HepG2 (cell line): ENCODE data around the gene LYSET. TPM values are rescaled to one million over a fixed set of nuclear protein-coding genes. Genes with fewer than 3 reads are reported as not detected.

ENCODE experiments used
- AFF4 ChIP-seq: sonication (generic); formaldehyde crosslinking; IDR thresholded peaks from 2 replicates; pipeline ENCODE4 v1.4.0; 2020; ENCODE audit warnings: missing genetic modification reagents
- BRF2 ChIP-seq: sonication (generic); formaldehyde crosslinking; IDR thresholded peaks from 2 replicates; pipeline ENCODE4 v1.8.1; 2022; ENCODE audit warnings: mild to moderate bottlenecking, missing genetic modification reagents
- CBFB ChIP-seq: sonication (generic); formaldehyde crosslinking; IDR thresholded peaks from 2 replicates; pipeline ENCODE4 v1.4.0; 2020; ENCODE audit warnings: missing genetic modification reagents
- EEA1 ChIP-seq: sonication (generic); formaldehyde crosslinking; IDR thresholded peaks from 2 replicates; pipeline ENCODE4 v1.5.1; 2020; ENCODE audit warnings: mild to moderate bottlenecking, missing genetic modification reagents, borderline replicate concordance
- KDM4B ChIP-seq: sonication (generic); formaldehyde crosslinking; IDR thresholded peaks from 2 replicates; pipeline ENCODE4 v1.4.0; 2020; ENCODE audit warnings: missing genetic modification reagents
- NFYC ChIP-seq: IDR thresholded peaks from 2 replicates; pipeline ENCODE4 v1.6.1; 2016; ENCODE audit warnings: missing genetic modification reagents, missing compliant biosample characterization
- NR3C1 ChIP-seq: sonication (generic); formaldehyde crosslinking; IDR thresholded peaks from 2 replicates; pipeline ENCODE4 v1.4.0; 2020; ENCODE audit warnings: missing genetic modification reagents
- PITX1 ChIP-seq: sonication (generic); formaldehyde crosslinking; IDR thresholded peaks from 2 replicates; pipeline ENCODE4 v1.5.1; 2020; ENCODE audit warnings: mild to moderate bottlenecking, missing genetic modification reagents
- RFX3 ChIP-seq: IDR thresholded peaks from 2 replicates; pipeline ENCODE4 v1.6.1; 2016; ENCODE audit warnings: missing biosample characterization, missing genetic modification reagents
- SATB2 ChIP-seq: sonication (generic); formaldehyde crosslinking; IDR thresholded peaks from 2 replicates; pipeline ENCODE4 v1.5.0; 2020; ENCODE audit warnings: missing genetic modification reagents
- SP2 ChIP-seq: sonication (generic); formaldehyde crosslinking; IDR thresholded peaks from 2 replicates; pipeline ENCODE4 v1.5.1; 2020; ENCODE audit warnings: mild to moderate bottlenecking, missing genetic modification reagents
- ZFP1 ChIP-seq: IDR thresholded peaks from 2 replicates; pipeline ENCODE4 v1.6.1; 2016
- ZMAT3 ChIP-seq: sonication (generic); formaldehyde crosslinking; conservative IDR thresholded peaks from 2 replicates; pipeline ENCODE4 v1.7.0; 2021; ENCODE audit warnings: missing genetic modification reagents
- ZNF253 ChIP-seq: sonication (generic); formaldehyde crosslinking; IDR thresholded peaks from 2 replicates; pipeline ENCODE4 v1.8.0; 2022; ENCODE audit warnings: mild to moderate bottlenecking, missing genetic modification reagents, borderline replicate concordance
- ZNF557 ChIP-seq: sonication (generic); formaldehyde crosslinking; IDR thresholded peaks from 2 replicates; pipeline ENCODE4 v1.4.0; 2020; ENCODE audit warnings: missing genetic modification reagents
- ZNF788 ChIP-seq: sonication (generic); formaldehyde crosslinking; IDR thresholded peaks from 2 replicates; pipeline ENCODE4 v1.5.0; 2020; ENCODE audit warnings: mild to moderate bottlenecking, missing genetic modification reagents, borderline replicate concordance
- ZNF790 ChIP-seq: sonication (generic); formaldehyde crosslinking; IDR thresholded peaks from 2 replicates; pipeline ENCODE4 v1.8.0; 2022; ENCODE audit warnings: missing genetic modification reagents, mild to moderate bottlenecking, borderline replicate concordance
- ZNF792 ChIP-seq: IDR thresholded peaks from 2 replicates; pipeline ENCODE4 v1.6.1; 2016
- ZSCAN12 ChIP-seq: sonication (generic); formaldehyde crosslinking; IDR thresholded peaks from 2 replicates; pipeline ENCODE4 v1.9.0; 2021; ENCODE audit warnings: mild to moderate bottlenecking, missing genetic modification reagents
- ZSCAN22 ChIP-seq: sonication (generic); formaldehyde crosslinking; IDR thresholded peaks from 2 replicates; pipeline ENCODE4 v1.4.0; 2020; ENCODE audit warnings: mild to moderate bottlenecking, missing genetic modification reagents
- polyA plus RNA-seq, 8 experiments: library from polyadenylated mRNA; depleted of rRNA in 3 of 8; stranded (reverse) in 7 of 8; unstranded in 1 of 8; fragments of >200 nt; fragmentation: Illumina TruSeq in 4 of 8; extraction: Trizol in 4 of 8; gene quantifications; 2 replicates each; pipeline versions ENCODE4 v1.2.1 to v1.2.3, GENCODE V29; 2011 to 2016; ENCODE audit warnings: low read depth in 4 of 8, missing spikeins in 1 of 8, mixed read lengths in 1 of 8; ENCODE audit not compliant: insufficient read depth in 1 of 8
- total RNA-seq, 5 experiments: library from RNA; depleted of rRNA; stranded (reverse); fragments of >200 nt; fragmentation: Illumina TruSeq; extraction: Trizol; gene quantifications; 2 replicates each; pipeline ENCODE4 v1.2.3, GENCODE V29; 2016; ENCODE audit warnings: low read depth in 1 of 5
- TF ChIP-seq, protein P1 (sequence below): sonication (generic); formaldehyde crosslinking; IDR thresholded peaks from 2 replicates; pipeline ENCODE4 v1.4.0; 2020; ENCODE audit warnings: mild to moderate bottlenecking, missing genetic modification reagents
- TF ChIP-seq, protein P2 (sequence below): sonication (generic); formaldehyde crosslinking; IDR thresholded peaks from 2 replicates; pipeline ENCODE4 v1.4.0; 2020; ENCODE audit warnings: low read depth, mild to moderate bottlenecking, missing genetic modification reagents

Gene LYSET
- total and polyA plus RNA-seq, 2 of the 13 experiments (the other 11 are each of a cell fraction or from before 2014, with no cell fraction given) = 19.1 to 36.6 TPM

DNA sequence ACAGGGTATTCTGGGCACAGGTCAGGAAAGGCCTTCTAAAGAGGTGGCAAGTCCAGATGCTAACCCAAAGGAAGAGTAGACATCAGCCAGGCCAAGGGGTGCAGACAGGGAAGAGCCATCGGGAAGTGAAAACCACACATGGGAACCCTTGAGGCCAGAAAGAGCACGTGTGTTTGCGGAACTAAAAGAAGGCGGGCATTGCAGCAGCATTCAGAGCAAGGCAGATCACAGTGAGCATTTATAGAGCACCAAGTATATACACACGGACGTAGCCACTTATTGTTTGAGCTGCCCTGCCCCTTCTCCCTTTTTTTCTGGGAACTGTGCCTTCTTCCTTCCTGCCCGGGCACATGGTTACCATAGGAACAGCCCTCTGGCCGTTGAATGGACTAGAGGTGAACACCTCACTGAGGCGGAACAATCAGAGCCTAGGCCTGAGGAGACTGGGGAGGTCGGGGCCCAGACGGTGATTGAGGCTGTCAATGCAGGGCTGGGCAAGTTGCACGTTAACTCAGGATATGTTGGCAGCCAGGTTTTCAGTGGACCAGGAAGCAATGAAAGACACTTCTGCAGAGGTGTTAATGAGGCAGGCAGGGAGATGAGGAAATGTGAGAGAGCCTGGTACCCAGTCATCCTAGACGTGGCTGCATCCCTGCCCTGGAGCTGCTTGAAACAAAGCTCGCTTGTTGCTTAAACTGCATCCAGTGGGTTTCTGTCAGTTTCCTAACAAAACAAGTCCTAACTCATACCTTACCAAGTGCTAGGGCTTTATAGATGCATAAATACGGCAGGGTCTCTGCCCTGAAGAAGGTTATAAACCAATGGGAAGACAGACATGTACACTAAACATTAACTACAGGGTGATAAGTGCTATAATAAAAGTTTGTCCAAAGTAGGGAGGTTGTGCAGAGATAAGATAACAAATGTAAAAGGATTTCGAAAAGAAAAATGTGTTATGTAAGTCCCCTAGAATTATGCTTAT lies 34.6 kb upstream of the LYSET start (continued):
- TF ChIP-seq BRF2 (CRISPR knock-in tag) (no peak), EEA1 (CRISPR knock-in tag) (no peak), ZNF253 (no peak), ZSCAN22 (CRISPR knock-in tag) (no peak), ZNF557 (CRISPR knock-in tag) (no peak), CBFB (CRISPR knock-in tag) (no peak), ZSCAN12 (no peak), SATB2 (CRISPR knock-in tag) (no peak), ZNF788 (no peak), PITX1 (no peak), SP2 (CRISPR knock-in tag) (peak; percentile 68), ZNF790 (CRISPR knock-in tag) (no peak), AFF4 (CRISPR knock-in tag) (no peak), KDM4B (CRISPR knock-in tag) (no peak), RFX3 (CRISPR knock-in tag) (peak; percentile 86), NFYC (CRISPR knock-in tag) (peak; percentile 85), NR3C1 (CRISPR knock-in tag) (no peak), ZFP1 (CRISPR knock-in tag) (no peak), ZMAT3 (CRISPR knock-in tag) (no peak), ZNF792 (CRISPR knock-in tag) (no peak)
- TF ChIP-seq, protein P1, sequence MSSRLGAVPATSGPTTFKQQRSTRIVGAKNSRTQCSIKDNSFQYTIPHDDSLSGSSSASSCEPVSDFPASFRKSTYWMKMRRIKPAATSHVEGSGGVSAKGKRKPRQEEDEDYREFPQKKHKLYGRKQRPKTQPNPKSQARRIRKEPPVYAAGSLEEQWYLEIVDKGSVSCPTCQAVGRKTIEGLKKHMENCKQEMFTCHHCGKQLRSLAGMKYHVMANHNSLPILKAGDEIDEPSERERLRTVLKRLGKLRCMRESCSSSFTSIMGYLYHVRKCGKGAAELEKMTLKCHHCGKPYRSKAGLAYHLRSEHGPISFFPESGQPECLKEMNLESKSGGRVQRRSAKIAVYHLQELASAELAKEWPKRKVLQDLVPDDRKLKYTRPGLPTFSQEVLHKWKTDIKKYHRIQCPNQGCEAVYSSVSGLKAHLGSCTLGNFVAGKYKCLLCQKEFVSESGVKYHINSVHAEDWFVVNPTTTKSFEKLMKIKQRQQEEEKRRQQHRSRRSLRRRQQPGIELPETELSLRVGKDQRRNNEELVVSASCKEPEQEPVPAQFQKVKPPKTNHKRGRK = no peak
- TF ChIP-seq, protein P2, sequence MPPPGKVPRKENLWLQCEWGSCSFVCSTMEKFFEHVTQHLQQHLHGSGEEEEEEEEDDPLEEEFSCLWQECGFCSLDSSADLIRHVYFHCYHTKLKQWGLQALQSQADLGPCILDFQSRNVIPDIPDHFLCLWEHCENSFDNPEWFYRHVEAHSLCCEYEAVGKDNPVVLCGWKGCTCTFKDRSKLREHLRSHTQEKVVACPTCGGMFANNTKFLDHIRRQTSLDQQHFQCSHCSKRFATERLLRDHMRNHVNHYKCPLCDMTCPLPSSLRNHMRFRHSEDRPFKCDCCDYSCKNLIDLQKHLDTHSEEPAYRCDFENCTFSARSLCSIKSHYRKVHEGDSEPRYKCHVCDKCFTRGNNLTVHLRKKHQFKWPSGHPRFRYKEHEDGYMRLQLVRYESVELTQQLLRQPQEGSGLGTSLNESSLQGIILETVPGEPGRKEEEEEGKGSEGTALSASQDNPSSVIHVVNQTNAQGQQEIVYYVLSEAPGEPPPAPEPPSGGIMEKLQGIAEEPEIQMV = no peak
